Cerebellar nuclear complex (tissue), 1 donor: ENCODE data around the gene PSME1.

Experiments
- DNase-seq, 2 experiments: peaks; one replicate each; lab custom pipeline; 2025; lab: John Stamatoyannopoulos, UW

The PSME1 gene

GRCh38 chr14:24130380-24130716 is 5.6 kb upstream of the PSME1 start, which contains the start of gene FITM1:
TSS of gene FITM1 (plus strand) at chr14:24130659. CDS start at chr14:24131564, 905 bp downstream.
- DNase-seq: no peak

GRCh38 chr14:24130717-24131548 is 5.1 kb upstream of the PSME1 start:
- no peak for DNase-seq

GRCh38 chr14:24131549-24131966 is 4.4 kb upstream of the PSME1 start:
- no peak for DNase-seq

- no peak for DNase-seq
Measured at GRCh38 chr14:24132061-24132685, 3.8 kb upstream of the PSME1 start.

- no peak for DNase-seq
Measured at GRCh38 chr14:24132976-24133375, 3.0 kb upstream of the PSME1 start.

GRCh38 chr14:24133735-24134134 is 2.3 kb upstream of the PSME1 start:
- DNase-seq: no peak

- DNase-seq: no peak
Measured at GRCh38 chr14:24135584-24135833, 485 bp upstream of the PSME1 start.

GRCh38 chr14:24136684-24137528 is 912 bp downstream of the PSME1 start:
- DNase-seq: no peak

- DNase-seq: no peak
Measured at GRCh38 chr14:24137529-24138395, 1.8 kb downstream of the PSME1 start.

GRCh38 chr14:24138396-24139271 is 2.6 kb downstream of the PSME1 start:
- DNase-seq: no peak

GRCh38 chr14:24139272-24139934 is 3.4 kb downstream of the PSME1 start:
- DNase-seq: no peak

GRCh38 chr14:24141097-24141880 is 5.3 kb downstream of the PSME1 start, which contains the start of gene EMC9:
TSS of gene EMC9 (minus strand) at chr14:24141591. CDS start at chr14:24141304, 287 bp downstream.
- peak; percentile 96 to 99 for DNase-seq

GRCh38 chr14:24143511-24143910 is 7.5 kb downstream of the PSME1 start:
- DNase-seq: no peak

- DNase-seq: no peak
Measured at GRCh38 chr14:24144451-24144850, 8.5 kb downstream of the PSME1 start.

GRCh38 chr14:24145219-24145618 is 9.2 kb downstream of the PSME1 start:
- DNase-seq: no peak

GRCh38 chr14:24145690-24146452 is 9.9 kb downstream of the PSME1 start:
- no peak for DNase-seq

GRCh38 chr14:24146453-24146977 is 10.5 kb downstream of the PSME1 start, which contains the start of gene PSME2:
TSS of gene PSME2 (minus strand) at chr14:24146610. CDS start at chr14:24146581, 29 bp downstream.
- peak in 1 of 2 experiments; percentile 25 for DNase-seq
